GM12873 (cell line): ENCODE results near the gene LRRC63.

Experiments
- TF ChIP-seq, protein P1 (sequence below): IDR thresholded peaks from 2 replicates; pipeline ENCODE4 v1.5.1; 2012; ENCODE audit warnings: low read depth, mild to moderate bottlenecking, moderate library complexity, low read length, control low read depth; ENCODE audit not compliant: insufficient read depth; ENCODE audit errors: missing control alignments

Gene LRRC63

DNA sequence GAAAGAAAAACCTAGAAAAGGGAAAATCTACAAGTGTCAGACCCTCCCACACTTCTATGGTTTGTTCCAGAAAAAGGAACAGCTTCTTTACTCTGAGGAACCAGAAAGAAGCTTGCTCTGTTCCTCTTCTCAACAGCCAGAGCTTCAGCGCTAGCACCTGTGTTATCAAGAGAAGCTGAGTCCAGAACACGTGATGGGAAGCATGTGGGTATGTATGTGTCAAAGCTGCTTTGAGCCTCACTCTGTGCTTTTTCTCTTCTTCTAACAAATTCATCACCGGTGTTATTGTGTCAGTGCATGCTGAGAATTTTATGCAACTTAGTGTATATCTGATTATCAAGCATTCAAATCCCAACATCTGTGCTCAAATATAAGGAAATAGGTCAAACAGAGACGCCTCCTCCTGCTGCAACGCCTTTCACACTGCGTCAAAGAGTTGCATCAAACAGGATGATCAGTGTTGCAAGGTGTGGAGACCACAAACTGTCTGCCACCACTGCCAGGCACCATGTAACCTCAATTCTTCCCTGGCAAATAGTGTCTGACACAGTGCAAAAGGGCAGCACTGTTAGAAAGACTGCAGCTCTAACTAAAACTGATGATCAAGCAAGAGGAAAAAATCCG, 83.9 kb downstream of the LRRC63 start:
- TF ChIP-seq, protein P1, sequence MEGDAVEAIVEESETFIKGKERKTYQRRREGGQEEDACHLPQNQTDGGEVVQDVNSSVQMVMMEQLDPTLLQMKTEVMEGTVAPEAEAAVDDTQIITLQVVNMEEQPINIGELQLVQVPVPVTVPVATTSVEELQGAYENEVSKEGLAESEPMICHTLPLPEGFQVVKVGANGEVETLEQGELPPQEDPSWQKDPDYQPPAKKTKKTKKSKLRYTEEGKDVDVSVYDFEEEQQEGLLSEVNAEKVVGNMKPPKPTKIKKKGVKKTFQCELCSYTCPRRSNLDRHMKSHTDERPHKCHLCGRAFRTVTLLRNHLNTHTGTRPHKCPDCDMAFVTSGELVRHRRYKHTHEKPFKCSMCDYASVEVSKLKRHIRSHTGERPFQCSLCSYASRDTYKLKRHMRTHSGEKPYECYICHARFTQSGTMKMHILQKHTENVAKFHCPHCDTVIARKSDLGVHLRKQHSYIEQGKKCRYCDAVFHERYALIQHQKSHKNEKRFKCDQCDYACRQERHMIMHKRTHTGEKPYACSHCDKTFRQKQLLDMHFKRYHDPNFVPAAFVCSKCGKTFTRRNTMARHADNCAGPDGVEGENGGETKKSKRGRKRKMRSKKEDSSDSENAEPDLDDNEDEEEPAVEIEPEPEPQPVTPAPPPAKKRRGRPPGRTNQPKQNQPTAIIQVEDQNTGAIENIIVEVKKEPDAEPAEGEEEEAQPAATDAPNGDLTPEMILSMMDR: no peak

- TF ChIP-seq, protein P1: no peak
These were observed 84.5 kb downstream of the LRRC63 start for GRCh38 chr13:46296115-46296822.

DNA sequence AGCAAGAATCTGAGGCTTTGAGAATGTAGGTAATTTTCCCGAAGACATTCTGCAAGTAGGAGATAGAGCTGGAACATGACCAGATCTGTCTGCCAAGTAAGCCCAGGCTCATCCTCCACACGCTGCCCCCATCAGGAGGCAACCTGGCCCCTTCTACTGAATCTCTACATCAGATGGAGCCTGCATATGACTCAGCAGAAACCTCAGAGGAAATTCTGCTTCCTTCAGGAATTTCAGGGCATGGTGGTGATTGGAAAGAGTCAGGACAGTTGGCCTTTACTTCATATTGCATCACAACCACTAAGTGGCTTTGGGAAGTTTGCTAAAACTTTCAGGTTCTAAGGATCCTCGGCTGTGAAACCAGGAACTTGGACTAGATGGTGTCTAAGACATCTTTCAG, 85.2 kb downstream of the LRRC63 start:
- TF ChIP-seq, protein P1: no peak

- TF ChIP-seq, protein P1: no peak
These were observed 85.7 kb downstream of the LRRC63 start for GRCh38 chr13:46297361-46297811.

DNA sequence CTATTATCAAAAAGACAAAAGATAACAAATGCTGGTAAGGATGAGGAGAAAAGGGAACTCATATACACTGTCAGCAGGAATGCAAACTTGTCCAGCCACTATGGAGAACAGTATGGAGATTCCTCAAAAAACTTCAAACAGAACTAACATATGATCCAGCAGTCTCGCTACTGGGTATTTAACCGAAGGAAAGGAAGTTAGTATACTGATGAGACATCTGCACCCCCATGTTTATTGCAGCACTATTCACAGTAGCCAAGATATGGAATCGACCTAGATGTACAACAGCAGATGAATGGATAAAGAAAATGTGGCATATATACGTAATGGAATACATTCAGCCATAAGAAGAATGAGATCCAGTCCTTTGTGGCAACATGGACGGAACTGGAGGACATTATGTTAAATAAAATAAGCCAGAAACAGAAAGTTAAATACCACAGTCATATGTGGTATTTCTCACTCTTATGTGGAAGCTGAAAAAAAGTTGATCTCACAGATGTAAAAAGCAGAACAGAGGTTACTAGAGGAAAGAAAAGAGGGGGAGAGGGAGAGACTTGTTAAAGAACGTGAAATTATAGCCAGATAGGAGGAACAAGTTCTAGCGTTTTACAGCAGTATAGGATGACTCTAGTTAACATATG, 92.1 kb downstream of the LRRC63 start:
- TF ChIP-seq, protein P1: no peak

DNA sequence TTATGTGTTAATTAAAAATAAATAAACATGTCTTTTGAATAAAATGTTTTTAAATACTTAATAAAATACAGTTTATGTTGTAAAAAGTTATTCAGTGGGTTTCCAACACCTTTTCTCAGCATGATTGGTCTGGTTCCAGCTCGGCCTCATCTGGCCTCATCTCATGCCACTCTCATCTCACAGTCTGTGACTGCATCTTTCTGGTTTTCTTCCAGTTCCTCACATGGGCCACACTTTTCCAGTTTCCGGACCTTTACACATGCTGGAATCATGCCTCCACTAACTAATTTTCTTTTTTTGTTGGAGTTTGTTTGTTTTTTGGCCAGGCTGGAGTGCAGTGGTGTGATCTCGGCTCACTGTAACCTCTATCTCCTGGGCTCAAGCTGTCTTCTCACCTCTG, 92.8 kb downstream of the LRRC63 start:
- TF ChIP-seq, protein P1: no peak

- TF ChIP-seq, protein P1: no peak
These were observed 95.8 kb downstream of the LRRC63 start for GRCh38 chr13:46307554-46307953.
